Mesenteric fat pad (tissue), 1 donor: Measurements from ENCODE around the gene TFPI2. TPM values are rescaled to one million over a fixed set of nuclear protein-coding genes. Genes with fewer than 3 reads are reported as not detected.

Experiments
- DNase-seq: peaks from one replicate; pipeline ENCODE4 v3.0.0-alpha.2; 2020; ENCODE audit warnings: low spot score
- total RNA-seq: library from RNA; stranded (reverse); fragmentation: NEBNext Ultra II Directional; extraction: Animal tissue kit (Norgen Biotek cat#: 25700); gene quantifications from one replicate; pipeline ENCODE4 v1.2.1, GENCODE V29; 2021
- donor health status: DM: yes; HTN: yes; CAD: no.

TFPI2 gene
- total RNA-seq, 1 donor from 2014 or later: 27.9 TPM

DNA sequence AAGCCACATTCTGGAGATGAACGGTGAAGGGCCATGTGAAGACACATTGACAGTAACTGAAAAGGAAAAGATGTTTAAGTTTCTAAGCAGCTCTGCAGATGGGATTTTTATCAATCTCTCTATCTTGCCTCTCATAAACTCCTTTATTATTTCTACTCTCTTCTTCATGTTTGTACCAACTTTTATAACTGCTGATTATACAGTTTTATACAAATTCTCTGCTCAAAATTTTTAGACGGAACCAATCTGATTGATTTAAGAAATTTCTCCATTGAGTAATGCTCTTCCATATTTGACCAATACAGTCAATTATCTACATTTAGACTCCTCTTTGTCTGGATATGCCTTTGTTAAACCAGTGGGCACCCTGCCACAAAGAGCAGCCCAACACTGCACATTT is 31.7 kb downstream of the TFPI2 start:
- no peak for DNase-seq

DNA sequence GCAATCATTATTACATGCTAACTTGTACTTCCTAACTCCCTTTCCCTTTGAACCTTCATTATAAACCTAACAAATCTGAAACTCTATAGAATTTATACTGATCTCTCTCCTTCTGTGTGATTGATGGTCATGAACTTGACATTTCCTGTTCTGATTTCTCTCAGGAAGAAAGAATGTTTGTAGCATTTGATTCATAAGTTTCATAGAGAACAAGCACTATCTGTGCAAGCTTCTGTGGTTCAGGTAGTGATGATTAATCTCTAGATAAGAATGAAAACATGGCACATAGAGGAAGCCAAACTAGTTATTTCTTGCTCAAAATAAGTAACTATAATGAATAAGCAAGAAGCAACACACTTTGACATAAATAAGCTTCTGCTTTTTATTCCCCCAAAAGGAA is 34.2 kb downstream of the TFPI2 start:
- DNase-seq: no peak

DNA sequence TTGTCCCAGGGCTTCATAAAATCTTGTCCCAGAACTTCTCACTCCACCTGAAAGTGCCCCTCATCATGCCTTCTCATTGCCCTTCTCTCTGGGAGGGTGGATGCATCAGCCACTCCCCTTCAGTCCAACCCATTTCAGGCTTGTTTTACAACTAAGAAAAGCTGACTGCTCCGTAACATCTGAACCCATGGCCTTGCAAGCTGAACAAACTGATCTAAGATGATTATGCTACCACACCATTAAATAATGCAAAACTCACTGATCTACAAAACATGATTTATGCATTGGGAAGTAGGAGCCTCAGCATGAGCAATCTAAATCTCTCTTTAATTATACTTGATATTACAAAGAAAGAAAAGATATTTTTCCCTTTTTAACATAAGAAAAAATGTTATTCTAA is 34.8 kb downstream of the TFPI2 start:
- no peak for DNase-seq

DNA sequence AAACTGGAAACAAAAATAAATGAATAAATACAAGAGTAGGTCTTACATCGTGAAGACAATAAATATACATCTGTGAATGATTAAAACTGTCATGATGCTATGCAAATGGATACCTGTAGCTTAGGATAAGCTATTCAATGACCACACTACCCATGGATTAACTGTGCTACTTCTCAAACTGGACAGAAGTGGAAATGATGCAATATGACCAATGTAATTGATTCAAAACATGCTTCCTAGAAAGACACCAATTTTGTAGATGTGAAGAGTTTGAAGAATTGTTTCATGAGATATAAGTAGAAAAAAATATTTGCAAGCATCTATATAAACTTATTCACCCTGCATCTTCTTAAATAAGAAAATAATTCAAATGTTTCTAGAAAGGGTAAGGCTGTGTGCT is 36.1 kb downstream of the TFPI2 start:
- no peak for DNase-seq

DNA sequence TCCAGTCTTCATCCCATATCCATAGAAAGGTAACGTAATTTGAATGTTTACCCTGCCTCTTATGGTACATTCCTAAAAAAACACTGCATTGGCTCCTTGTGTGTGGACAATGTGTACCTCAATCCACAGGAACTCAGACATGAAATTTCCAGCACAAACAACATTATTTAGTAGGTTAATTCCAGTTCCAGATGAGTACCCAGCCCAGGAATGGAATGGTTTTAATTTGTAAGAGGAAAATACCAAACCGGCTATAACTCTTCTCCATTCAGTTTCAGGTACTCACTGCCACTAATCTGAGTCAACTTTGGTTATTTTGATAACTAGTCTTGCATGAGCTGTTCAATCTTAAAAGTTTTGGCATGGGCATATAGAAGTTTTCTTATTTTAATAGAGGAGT is 39.0 kb downstream of the TFPI2 start:
- no peak for DNase-seq

DNA sequence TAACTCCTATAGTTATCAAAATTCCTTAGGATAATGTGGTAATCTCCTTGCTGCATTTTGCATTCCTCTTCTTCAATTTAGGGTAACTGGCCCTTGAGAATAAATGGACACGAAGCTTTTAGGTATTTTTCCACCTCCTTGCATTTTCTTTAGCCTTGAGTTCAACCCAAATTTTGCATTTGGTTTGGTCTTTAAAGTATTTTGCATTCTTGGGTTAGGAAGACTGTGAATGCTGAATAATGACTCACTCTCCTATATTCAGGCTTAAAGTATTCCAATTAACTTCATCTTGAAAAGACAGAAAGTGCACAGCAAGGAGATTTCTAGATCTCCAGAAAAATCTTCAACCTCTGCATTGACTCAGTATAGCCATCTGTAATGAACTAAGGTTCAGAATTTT is 47.3 kb downstream of the TFPI2 start:
- no peak for DNase-seq

DNA sequence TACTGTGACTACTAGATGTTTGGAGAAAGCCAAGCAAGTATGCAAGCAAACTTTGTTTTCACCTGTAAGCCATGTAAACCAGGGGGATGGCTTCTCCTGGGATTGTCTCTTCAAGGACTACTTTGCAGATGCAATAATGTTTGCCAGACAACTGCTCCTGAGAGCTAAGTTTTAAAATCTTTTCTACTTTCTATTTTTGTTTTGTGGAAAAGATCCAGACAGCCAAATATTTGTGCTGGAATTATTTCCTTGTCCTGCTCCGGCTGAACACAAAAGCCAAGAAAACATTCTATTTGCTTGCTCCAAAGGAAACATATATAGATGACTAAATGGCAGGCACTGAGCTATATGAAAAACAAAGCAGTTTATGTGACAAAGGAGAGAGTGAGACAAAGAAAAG is 51.6 kb downstream of the TFPI2 start:
- no peak for DNase-seq

DNA sequence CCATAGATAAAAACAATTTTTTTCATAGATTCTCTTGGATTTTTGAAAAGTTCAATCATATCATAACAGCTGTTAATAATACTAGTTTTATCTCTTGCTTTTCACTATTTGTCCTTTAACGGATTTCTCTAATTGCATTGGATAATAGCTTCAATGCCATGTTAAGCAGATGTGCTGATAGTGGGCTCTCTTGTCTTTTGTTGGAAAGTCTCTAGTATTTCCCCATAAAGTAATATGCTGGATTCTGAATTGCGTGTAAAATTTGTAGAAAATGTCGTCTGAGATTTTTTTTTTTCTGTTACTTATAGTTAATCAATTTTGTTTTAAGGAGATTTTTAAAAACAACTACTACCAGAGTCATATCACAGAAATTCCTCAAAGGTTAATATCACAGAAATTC is 53.3 kb downstream of the TFPI2 start:
- no peak for DNase-seq

DNA sequence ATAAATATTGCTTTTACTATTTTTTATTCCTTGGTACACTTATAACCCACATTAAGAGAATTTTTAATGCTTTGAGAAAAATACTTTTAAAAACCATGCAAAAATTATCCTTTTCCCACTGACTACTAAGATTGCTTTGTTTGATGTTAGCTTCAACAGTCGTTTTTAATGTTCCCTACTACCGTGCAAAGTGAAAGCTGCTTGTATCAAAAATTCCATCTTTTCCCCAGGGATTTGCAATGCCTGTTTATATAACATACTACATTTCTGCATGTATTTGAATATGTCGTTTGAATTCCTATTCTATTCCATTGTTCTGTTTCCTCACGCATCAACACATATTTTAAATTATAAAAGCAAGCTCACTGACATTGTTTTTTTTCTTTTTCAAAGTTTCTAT is 54.4 kb downstream of the TFPI2 start:
- no peak for DNase-seq

DNA sequence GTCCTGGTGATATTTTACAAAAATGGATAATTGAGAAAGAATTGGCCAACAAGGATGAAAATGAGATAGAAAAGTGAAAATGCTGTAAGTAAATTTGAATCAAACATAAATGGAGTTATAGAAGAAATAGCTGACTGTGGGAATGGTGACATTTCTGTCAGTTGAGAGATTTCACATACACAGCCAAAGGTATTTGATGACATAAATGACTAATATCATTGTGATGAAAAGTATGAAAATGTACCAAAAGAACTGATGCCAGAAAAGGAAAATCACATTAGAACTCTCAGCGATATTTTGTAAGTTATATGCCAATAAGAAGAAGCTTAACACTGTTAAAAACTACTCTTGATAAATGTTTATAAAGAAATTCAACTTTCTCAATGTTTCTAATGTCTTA is 54.9 kb downstream of the TFPI2 start:
- DNase-seq: no peak

Other genes starting within 250 kb of the TFPI2 start
- not detected for gene GNGT1, start 15.8 kb upstream of the TFPI2 start, total RNA-seq
- gene GNG11, start 31.0 kb upstream of the TFPI2 start, total RNA-seq: 33.2 TPM
- gene BET1, start 113.6 kb upstream of the TFPI2 start, total RNA-seq: 20.6 TPM